ENCODE results near the gene ZSWIM4. TPM values are rescaled to one million over a fixed set of nuclear protein-coding genes. Genes with fewer than 3 reads are reported as not detected.

The ZSWIM4 gene
- total and polyA plus RNA-seq, 10 donors: 1.5 to 14.8 (median 7.7) TPM

DNA sequence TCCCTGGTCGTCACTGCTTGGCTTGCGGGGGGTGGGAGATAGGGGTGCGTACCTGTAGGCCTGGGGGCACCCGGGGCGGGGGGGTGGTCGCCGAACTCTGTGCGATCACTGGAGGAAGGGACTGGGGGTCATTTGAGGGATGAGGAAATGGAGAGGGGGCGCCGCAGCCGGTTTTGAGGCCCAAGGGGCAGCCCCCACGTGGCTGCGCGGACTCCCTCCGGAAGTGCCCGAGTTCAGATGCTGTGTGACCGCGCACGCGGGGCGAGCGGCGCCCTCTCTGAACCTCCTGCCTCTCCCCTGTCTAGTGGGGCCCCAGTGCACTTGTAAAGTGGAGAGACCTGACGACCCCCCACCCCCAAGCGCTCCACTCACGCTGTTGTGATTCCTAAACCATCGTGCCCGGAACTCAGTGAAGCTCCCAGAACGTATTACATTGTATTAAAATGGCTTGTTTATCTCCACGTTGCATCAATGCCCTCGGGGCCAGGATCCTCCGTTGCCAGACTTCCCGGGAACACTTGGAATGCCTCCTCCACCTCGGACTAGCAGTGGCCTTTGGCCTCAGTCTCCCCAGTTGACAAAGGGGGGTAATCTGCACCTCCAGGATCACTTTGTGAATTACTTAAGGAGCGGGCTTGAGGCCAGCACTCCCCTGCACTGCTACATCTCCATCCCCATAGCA lies 78.7 kb downstream of the ZSWIM4 start:
- H3K36me3 ChIP-seq: no peaks in the 10 kb centered on the region
- peaks cover 0 to 21% (median 10%) of the 10 kb centered on the region in 6 donors for H3K4me1 ChIP-seq
- WGBS, 5 donors: 58 to 72% (median 71%) methylated on average over 22 to 35 of the region's 35 CpGs
- no peak overlapping the region for H3K27ac ChIP-seq
- DNase-seq: no peak
- H3K9me3 ChIP-seq: no peaks in the 10 kb centered on the region
- TF ChIP-seq CTCF (IDR thresholded peaks at IDR 0.05 in 8 of 11, conservative IDR thresholded peaks at IDR 0.05 in 3 of 11) (no peak), POLR2A (IDR thresholded peaks at IDR 0.05) (no peak)
- intact Hi-C loops (cut with DNase I; ENCODE audit: low total_unique reads): no loop called here
- H3K4me3 ChIP-seq: peak overlapping the region in 1 of 8 donors; percentile 66
- peaks cover 0 to 34% (median 5%) of the 10 kb centered on the region in 7 donors for H3K27me3 ChIP-seq (replicated peaks in 1 of 7)

DNA sequence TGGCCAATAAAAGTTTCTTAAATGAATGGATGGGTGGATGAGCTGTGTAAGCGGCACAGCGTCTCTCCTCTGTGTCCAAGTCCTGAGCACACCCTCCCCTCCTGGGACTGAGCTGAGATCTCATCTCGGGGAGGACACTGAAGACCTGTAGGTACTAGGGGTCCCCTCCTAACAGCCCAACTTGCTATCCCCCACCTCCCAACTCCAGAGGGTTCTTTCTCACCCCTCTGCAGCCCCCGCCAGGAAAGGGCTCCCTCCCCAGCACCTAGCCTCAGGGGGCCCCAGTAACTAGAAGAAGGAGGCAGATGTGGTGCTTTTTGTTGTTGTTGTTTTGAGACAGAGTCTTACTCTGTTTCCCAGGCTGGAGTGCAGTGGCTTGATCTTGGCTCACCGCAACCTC lies 80.6 kb downstream of the ZSWIM4 start:
- H3K4me3 ChIP-seq: no peak overlapping the region
- no peak overlapping the region for H3K27ac ChIP-seq
- H3K27me3 ChIP-seq (replicated peaks in 1 of 7): peaks cover 0 to 29% (median 5%) of the 10 kb centered on the region in 7 donors
- TF ChIP-seq CTCF (IDR thresholded peaks at IDR 0.05 in 8 of 11, conservative IDR thresholded peaks at IDR 0.05 in 3 of 11): no peak
- TF ChIP-seq POLR2A (IDR thresholded peaks at IDR 0.05): no peak
- no peak for TF ChIP-seq POLR2AphosphoS5 (IDR thresholded peaks at IDR 0.05)
- DNase-seq: no peak
- intact Hi-C loops (cut with DNase I; ENCODE audit: low total_unique reads): no loop called here
- H3K4me1 ChIP-seq: peaks cover 12 to 39% (median 24%) of the 10 kb centered on the region in 6 donors
- no peaks in the 10 kb centered on the region for H3K9me3 ChIP-seq
- 82 to 95% (median 93%) methylated on average over 3 to 5 of the region's 5 CpGs for WGBS, 5 donors
- no peaks in the 10 kb centered on the region for H3K36me3 ChIP-seq

GRCh38 chr19:13876834-13877233 lies 81.6 kb downstream of the ZSWIM4 start, which contains the start of gene NANOS3:
Gene NANOS3, plus strand, starts transcription at chr19:13877134. Its CDS starts 115 bp downstream, at chr19:13877249.
- no peak within 1 kb of the TSS for H3K4me3 ChIP-seq
- peaks cover 19 to 49% (median 34%) of the 10 kb centered on the region in 6 donors for H3K4me1 ChIP-seq
- H3K27me3 ChIP-seq (replicated peaks in 1 of 7): peaks cover 0 to 24% (median 5%) of the 10 kb centered on the region in 7 donors
- WGBS, 5 donors: 47 to 66% (median 62%) methylated on average over 5 of the region's 5 CpGs
- H3K27ac ChIP-seq: no peak within 1 kb of the TSS
- intact Hi-C loops (cut with DNase I; ENCODE audit: low total_unique reads): no loop called here
- DNase-seq: no peak
- TF ChIP-seq POLR2A (IDR thresholded peaks at IDR 0.05) (no peak), CTCF (IDR thresholded peaks at IDR 0.05 in 8 of 11, conservative IDR thresholded peaks at IDR 0.05 in 3 of 11) (no peak), POLR2AphosphoS5 (IDR thresholded peaks at IDR 0.05) (no peak)
- no peaks in the 10 kb centered on the region for H3K9me3 ChIP-seq
- no peaks in the 10 kb centered on the region for H3K36me3 ChIP-seq

GRCh38 chr19:13877303-13877702 lies 82.1 kb downstream of the ZSWIM4 start:
- Histone ChIP-seq H3K36me3 (no peaks in the 10 kb centered on the region), H3K27me3 (replicated peaks in 1 of 7) (peaks cover 0 to 23% (median 5%) of the 10 kb centered on the region in 7 donors), H3K27ac (no peak overlapping the region), H3K9me3 (no peaks in the 10 kb centered on the region), H3K4me3 (no peak overlapping the region), H3K4me1 (peaks cover 22 to 53% (median 39%) of the 10 kb centered on the region in 6 donors)
- intact Hi-C loops (cut with DNase I; ENCODE audit: low total_unique reads): no loop called here
- TF ChIP-seq POLR2A (IDR thresholded peaks at IDR 0.05) (no peak), CTCF (IDR thresholded peaks at IDR 0.05 in 8 of 11, conservative IDR thresholded peaks at IDR 0.05 in 3 of 11) (no peak), POLR2AphosphoS5 (IDR thresholded peaks at IDR 0.05) (no peak)
- WGBS, 5 donors: 92 to 94% (median 93%) methylated on average over 24 to 27 of the region's 27 CpGs
- no peak for DNase-seq

Measured in spleen (tissue), 11 donors.